Loucy (cell line): ENCODE measurements around the gene STRC.
"Not testable (repeated sequence)": the region's sequence is repeated elsewhere in the genome, so short reads cannot be mapped to it uniquely, and the experiment has no call there.

ENCODE experiments used
- CTCF ChIP-seq: fragments of 200-600 bp; sonication (generic); conservative IDR thresholded peaks from 2 replicates; pipeline ENCODE4 v1.5.1; 2014; ENCODE audit warnings: mild to moderate bottlenecking, antibody characterized with exemption, low read length
- EZH2phosphoT487 ChIP-seq: fragments of 200-600 bp; IDR thresholded peaks from 2 replicates; pipeline ENCODE4 v1.6.1; 2018; ENCODE audit warnings: antibody characterized with exemption, mild to moderate bottlenecking, moderate library complexity, borderline replicate concordance

GRCh38 chr15:43618700-43619099, at the start of gene STRC:
- TF ChIP-seq CTCF, EZH2phosphoT487: not testable (repeated sequence)
